Mucosa of gallbladder (tissue), 1 donor: Measurements from ENCODE around the gene SNRPD3. TPM values are rescaled to one million over a fixed set of nuclear protein-coding genes. Genes with fewer than 3 reads are reported as not detected.
"Not testable (repeated sequence)": the region's sequence is repeated elsewhere in the genome, so short reads cannot be mapped to it uniquely, and the experiment has no call there.

Experiments used
- DNase-seq: peaks from one replicate; pipeline ENCODE4 v3.0.0-alpha.2; 2020; ENCODE audit warnings: low spot score
- total RNA-seq: library from RNA; stranded (reverse); gene quantifications from one replicate; pipeline ENCODE4 v1.2.1, GENCODE V29; 2021
- donor health status: DM: no; HTN: no; CAD: no.

SNRPD3 gene
- total RNA-seq, 1 donor from 2014 or later: 98.3 TPM

GRCh38 chr22:24532075-24532474 is 23.7 kb upstream of the SNRPD3 start:
- DNase-seq: no peak

DNA sequence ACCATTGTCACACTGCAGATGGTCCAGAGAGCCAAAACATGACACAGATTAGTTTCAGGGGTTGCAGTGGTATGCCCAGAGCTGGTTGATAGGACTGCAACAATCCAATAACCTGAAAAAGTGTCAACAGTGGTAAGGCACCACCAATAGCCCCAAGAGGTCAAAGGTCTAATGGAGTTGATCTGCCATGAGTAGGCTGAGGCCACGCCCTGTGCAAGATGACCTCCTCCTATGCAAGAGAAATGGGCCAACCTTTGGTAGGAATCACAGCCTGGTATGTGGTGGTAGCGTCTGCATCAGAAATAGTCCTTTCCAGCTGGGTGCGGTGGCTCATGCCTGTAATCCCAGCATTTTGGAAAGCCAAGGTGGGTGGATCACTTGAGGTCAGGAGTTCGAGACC is 20.5 kb upstream of the SNRPD3 start:
- no peak for DNase-seq

DNA sequence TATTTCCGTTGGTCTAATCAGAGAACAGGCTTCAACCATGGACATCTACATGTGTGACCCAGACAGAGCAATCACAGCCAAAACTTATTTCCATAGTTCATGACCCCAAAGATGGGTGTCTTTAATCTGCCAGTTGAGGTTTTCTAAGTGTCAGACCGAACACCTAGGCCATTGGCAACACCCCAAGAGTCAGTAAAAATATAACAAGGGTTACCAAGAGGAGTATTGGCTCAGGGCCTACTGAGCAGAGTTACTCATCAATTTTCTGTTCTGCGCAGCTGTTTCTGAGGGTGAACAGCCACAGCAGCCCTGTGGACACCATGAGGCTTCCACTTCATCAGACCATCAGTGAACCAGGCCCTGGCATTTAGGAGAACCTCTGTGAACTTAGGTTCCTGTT is 19.7 kb upstream of the SNRPD3 start:
- DNase-seq: peak; percentile 25

DNA sequence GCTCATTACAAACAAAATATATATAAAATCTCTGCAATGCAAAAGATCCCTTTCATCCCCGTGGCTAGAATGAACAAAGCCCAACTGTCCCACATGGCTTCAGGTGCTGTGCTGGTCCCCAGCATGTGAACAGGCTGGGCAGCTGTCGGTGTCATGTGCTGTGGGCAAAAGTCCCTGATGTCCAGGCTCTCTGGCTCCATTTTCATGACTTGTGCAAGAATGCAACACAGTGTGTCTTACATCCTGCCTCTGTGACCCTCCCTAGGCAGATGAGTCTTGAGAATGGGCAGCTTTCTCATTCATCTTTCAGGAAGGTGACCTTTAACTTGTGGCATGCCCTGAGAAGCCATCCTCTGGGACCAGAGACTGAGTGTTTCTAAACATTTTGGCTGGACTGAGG is 15.3 kb upstream of the SNRPD3 start:
- DNase-seq: no peak

DNA sequence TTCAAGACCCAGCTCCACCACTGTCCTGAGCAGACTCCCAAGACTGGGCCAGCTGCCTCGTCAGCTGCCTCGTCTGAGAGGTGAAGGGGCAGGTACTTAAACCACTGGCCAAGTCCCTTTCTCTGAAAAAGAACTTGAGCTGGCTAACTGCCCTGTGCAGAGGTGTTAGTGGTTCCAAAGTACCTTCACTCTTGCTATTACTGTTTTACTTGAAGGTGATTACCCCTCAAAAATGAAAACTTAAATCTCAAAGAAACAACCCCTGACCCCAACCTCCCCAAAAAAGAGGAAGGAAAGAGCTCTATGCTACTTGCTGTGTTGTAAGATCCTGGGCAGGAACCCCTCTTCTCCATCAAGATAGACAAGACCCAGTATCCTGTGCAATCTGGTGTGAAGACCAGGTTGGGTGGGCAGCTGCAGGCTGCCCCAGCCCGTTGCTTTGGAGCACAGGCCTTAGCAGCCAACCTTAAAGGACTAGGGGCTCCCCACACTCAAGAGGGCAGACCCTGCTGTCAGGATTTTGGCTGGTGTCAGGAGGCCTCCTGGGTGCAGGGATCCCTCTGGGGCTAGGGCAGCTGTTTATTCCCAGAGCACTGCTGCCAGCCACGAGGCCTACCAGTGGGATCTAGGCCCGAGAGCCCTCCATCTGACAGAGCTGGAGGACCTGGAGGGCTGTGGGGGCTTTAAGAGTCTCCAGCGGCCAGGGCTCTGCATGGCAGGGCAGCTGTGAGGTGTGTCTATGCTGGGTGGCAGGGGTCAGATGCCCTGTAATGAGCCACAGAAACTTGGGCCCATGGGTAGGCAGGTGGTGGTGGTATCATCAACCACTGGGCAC is 13.9 kb upstream of the SNRPD3 start:
- DNase-seq: no peak

DNA sequence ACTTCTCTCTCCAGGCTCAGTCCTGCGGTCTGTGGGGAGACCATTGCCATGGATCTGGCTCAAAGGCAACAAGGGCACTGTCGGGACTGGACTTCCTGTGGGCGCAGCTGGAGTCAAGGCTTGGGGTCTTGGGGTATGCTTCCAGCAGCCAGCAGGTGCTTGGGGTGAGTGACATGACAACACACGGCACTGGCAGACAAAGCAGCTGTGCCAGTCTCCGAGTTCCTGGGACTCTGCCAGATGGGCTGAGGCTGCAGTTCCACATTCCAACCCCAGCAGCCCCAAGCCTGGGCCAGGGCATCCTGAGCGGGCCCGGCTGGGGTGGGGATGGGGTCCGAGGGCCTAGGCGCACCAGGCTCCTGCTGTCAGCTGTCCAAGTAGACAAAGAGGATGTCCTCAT is 13.2 kb upstream of the SNRPD3 start:
- peak; percentile 82 for DNase-seq

- no peak for DNase-seq
These were observed 12.6 kb upstream of the SNRPD3 start for GRCh38 chr22:24543185-24543601.

- no peak for DNase-seq
These were observed 12.0 kb upstream of the SNRPD3 start for GRCh38 chr22:24543679-24544243.

DNA sequence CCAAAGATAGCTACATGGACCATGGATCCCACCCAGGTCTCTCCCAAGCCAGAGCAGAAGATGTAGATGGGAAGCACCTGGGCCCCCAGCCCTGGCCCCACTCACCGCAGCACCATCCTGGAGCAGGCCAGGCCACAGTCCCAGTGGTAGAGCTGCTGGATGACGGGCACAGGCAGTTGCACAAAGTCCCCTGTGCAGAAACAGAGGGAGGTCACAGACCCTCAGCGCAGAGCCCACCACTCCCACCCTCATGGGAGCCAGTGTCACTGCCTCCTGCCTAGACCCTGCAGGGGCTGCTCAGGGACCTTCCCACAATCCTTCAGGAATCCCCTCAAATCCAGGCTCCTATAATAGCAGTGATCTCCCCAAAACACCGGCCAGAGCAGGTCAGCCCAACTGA is 7.0 kb upstream of the SNRPD3 start:
- no peak for DNase-seq

GRCh38 chr22:24550028-24550901 is 5.5 kb upstream of the SNRPD3 start:
- DNase-seq: peak; percentile 89

DNA sequence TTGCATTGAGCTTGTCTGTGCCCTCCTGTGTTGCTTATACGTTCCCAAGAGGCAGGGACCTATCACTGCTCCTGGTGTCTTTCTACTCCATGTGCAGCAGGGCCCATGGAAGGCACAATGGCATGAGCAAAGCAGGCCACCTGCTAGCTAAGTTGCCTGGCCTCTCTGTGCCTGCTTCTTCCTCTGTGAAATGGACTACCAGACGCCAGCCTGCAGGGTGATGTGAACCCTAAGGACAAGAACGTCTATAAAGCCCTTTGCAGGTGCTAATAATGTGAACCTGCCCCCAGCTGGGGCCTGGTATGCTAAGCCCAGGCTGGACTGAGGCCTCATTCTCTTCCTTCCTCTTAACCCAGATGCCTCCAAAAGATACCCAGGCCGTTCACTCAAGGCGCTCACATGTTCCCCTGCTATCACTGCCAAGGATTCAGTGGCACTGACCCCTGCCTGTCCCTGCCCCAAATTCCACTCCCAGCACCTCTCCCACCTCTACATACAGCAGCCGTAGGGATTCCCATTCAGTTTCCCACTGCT is 4.8 kb upstream of the SNRPD3 start:
- DNase-seq: no peak

GRCh38 chr22:24552503-24553286 is 3.1 kb upstream of the SNRPD3 start:
- not testable (repeated sequence) for DNase-seq

GRCh38 chr22:24553597-24554312 is 2.0 kb upstream of the SNRPD3 start:
- no peak for DNase-seq

GRCh38 chr22:24554313-24555164 is 1.3 kb upstream of the SNRPD3 start, which contains the start of gene GUCD1:
TSS of gene GUCD1 (minus strand) at chr22:24555138. CDS start at chr22:24554991, 147 bp downstream.
- DNase-seq: no peak

DNA sequence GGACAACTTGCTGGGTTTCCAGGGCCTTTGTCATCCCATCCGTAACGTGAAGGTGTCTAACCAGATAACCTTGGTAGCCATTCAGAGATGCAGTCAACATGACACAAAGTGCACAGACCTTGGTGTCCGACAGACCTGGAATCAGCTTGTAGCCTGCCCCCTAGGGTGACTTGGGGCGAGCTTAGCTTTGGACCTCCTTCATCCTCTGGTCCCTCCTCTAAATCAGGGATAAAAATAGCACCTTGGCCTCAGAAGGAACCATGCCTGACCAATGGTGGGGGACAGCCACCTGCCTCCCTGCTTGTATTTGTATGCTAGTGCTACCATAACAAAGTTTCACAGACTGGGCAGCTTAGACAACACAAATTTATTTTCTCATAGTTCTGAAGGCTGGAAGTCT is 3.7 kb downstream of the SNRPD3 start:
- DNase-seq: no peak

DNA sequence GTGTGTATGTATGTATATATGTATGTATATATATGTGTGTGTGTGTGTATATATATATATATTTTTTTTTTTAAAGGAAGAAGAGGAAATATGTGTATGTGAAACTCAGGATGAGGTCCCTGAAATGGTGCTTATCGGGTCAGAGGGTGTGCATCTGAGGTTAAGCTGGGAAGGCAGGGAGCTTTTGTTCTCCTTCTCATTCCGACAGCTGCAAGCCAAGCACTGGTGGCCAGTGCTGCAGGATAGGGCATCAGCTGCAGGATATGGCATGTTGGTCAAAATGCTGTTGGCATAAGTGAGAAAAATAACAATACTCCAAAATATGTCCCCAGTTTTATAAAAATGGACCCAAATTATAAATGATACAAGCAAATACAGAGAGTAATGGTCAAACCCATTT is 7.4 kb downstream of the SNRPD3 start:
- DNase-seq: no peak

GRCh38 chr22:24564376-24565058 is 8.7 kb downstream of the SNRPD3 start:
- DNase-seq: no peak

- DNase-seq: no peak
These were observed 9.3 kb downstream of the SNRPD3 start for GRCh38 chr22:24565077-24565476.

DNA sequence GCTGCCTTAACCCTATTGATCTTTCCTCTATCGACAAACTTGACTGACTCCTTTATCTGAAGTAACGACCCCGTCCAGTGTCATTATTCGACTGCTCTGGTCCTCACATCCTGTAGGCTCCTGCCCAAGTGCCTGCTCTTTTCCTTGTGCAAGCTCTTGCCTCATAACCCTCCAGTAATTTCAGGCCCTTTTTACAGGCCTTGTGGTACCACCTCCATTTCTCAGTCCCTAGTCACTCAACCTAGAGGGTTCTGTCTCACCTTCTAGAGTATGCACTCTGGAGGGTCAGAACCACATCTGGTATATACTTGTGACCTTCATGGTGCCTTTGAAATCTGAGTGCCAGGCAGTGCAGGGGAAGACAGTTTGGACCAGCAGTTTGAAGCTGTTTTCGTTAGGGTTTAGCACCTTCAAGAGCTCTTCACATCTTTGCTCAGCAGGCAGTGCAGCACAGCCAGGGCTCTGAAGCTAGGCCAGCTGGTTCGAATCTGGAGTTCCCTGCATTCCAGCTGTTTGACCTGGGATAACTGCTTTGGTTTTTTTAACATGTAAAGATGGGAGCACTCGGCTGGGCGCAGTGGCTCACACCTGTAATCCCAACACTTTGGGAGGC is 11.2 kb downstream of the SNRPD3 start:
- no peak for DNase-seq
